ENCODE measurements around the gene DYSF.

DYSF gene

GRCh38 chr2:71502941-71503738 is 49.8 kb downstream of the DYSF start (continued):
- TF ChIP-seq ZNF266 (tag by site-specific recombination; IDR thresholded peaks at IDR 0.05; ENCODE audit: low read depth) (no peak), ZNF626 (tag by site-specific recombination; IDR thresholded peaks at IDR 0.05) (no peak), SP2 (tag by site-specific recombination; IDR thresholded peaks at IDR 0.05) (no peak), ZBTB10 (tag by site-specific recombination; IDR thresholded peaks at IDR 0.05) (no peak), ZNF175 (tag by site-specific recombination; IDR thresholded peaks at IDR 0.05) (no peak), ZFP37 (tag by site-specific recombination; IDR thresholded peaks at IDR 0.05) (no peak), BCL11A (tag by site-specific recombination; IDR thresholded peaks at IDR 0.05; ENCODE audit: low read depth) (no peak), GLI4 (tag by site-specific recombination; IDR thresholded peaks at IDR 0.05) (no peak)

GRCh38 chr2:71503837-71504236 is 50.5 kb downstream of the DYSF start:
- Histone ChIP-seq H3K4me3 (ENCODE audit: low read depth, low read length) (no peak overlapping the region), H3K36me3 (ENCODE audit: control insufficient read depth in 2 of 2, insufficient read depth in 1 of 2, low read length in 2 of 2) (no peaks in the 10 kb centered on the region), H3K4me1 (ENCODE audit: control insufficient read depth, insufficient read depth, low read length) (no peaks in the 10 kb centered on the region), H3K9me3 (ENCODE audit: control insufficient read depth, insufficient read depth, low read depth, low read length) (no peaks in the 10 kb centered on the region), H3K27ac (ENCODE audit: extremely low read depth, low read depth, low read length) (no peak overlapping the region)
- POLR2A ChIA-PET = no interaction called here
- CTCF ChIA-PET = no interaction called here
- TF ChIP-seq ZNF202 (tag by site-specific recombination; IDR thresholded peaks at IDR 0.05; ENCODE audit: borderline replicate concordance) = no peak
- TF ChIP-seq ZNF530 (tag by site-specific recombination; IDR thresholded peaks at IDR 0.05; ENCODE audit: low read depth) = no peak
- TF ChIP-seq ZNF830 (tag by site-specific recombination; IDR thresholded peaks at IDR 0.05; ENCODE audit: low read depth) = no peak
- no peak for TF ChIP-seq ZNF274 (IDR thresholded peaks at IDR 0.05; ENCODE audit: low read length)
- no peak for TF ChIP-seq ZNF274 (tag by site-specific recombination; IDR thresholded peaks at IDR 0.05; ENCODE audit: borderline replicate concordance)
- TF ChIP-seq SCRT2 (tag by site-specific recombination; IDR thresholded peaks at IDR 0.05) = no peak
- TF ChIP-seq KLF9 (tag by site-specific recombination; IDR thresholded peaks at IDR 0.05; ENCODE audit: low read depth) = no peak
- TF ChIP-seq YY2 (tag by site-specific recombination; IDR thresholded peaks at IDR 0.05) = no peak
- no peak for TF ChIP-seq BCL6B (tag by site-specific recombination; IDR thresholded peaks at IDR 0.05)
- no peak for TF ChIP-seq ZNF221 (tag by site-specific recombination; IDR thresholded peaks at IDR 0.05; ENCODE audit: borderline replicate concordance)
- no peak for TF ChIP-seq TCF7L2 (IDR thresholded peaks at IDR 0.05; ENCODE audit: borderline replicate concordance, low read depth, low read length)
- no peak for TF ChIP-seq ZEB2 (tag by site-specific recombination; IDR thresholded peaks at IDR 0.05)
- TF ChIP-seq ZSCAN5A (tag by site-specific recombination; IDR thresholded peaks at IDR 0.05) = no peak
- TF ChIP-seq ZNF704 (tag by site-specific recombination; IDR thresholded peaks at IDR 0.05) = no peak
- no peak for TF ChIP-seq ZBTB17 (tag by site-specific recombination; IDR thresholded peaks at IDR 0.05)
- TF ChIP-seq ZNF394 (tag by site-specific recombination; IDR thresholded peaks at IDR 0.05; ENCODE audit: borderline replicate concordance) = no peak
- no peak for TF ChIP-seq ZNF121 (tag by site-specific recombination; IDR thresholded peaks at IDR 0.05)

Measured in HEK293 (cell line).